ENCODE results near the gene PRRT1B. TPM values are rescaled to one million over a fixed set of nuclear protein-coding genes. Genes with fewer than 3 reads are reported as not detected.

Gene PRRT1B
- total and polyA plus RNA-seq, 9 donors: 0.61 to 4.1 TPM; not detected in 7

DNA sequence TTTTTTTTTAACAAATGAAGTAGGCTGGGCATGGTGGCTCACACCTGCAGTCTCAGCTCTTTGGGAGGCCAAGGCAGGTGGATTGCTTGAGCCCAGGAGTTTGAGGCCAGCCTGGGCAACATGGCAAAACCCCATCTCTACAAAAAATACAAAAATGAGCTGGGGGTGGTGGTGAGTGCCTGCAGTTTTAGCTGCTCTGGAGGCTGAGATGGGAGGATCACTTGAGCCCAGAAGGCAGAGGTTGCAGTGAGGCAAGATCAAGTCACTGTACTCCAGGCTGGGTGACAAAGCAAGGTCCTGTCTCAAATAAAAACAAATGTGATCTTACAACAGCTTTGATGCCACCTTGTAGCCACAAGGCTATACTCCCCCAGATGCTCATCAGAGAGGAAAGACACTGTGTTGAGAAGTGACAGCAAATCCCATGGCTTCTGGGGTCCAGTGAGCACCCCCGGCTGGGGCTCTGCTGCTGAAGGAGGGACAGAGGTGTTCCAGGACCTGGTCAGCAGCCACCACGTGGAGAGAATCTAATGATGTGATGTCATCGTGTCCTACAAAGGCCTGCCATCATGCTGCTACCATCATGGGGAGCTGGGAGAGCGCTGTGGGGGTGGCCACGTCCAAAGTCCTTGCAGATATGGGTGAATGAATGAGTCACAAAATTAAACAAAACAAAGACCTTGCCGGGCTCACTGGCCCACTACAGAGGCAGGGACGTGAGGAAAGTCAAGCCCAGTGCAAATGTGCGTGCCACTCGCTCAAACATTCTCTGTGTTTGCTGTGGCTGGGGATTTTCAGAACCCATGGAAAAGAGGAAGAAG, 60.7 kb downstream of the PRRT1B start:
- Histone ChIP-seq H3K27ac (no peak overlapping the region), H3K4me3 (no peak overlapping the region), H3K4me1 (ENCODE audit: insufficient read depth) (peaks cover 24% of the 10 kb centered on the region), H3K9me3 (no peaks in the 10 kb centered on the region), H3K36me3 (no peaks in the 10 kb centered on the region), H3K27me3 (no peaks in the 10 kb centered on the region)
- WGBS, 3 donors: 83 to 88% (median 83%) methylated on average over 9 of the region's 9 CpGs
- no peak for TF ChIP-seq EP300 (IDR thresholded peaks at IDR 0.05)
- no peak for TF ChIP-seq CTCF (IDR thresholded peaks at IDR 0.05)
- TF ChIP-seq POLR2A (IDR thresholded peaks at IDR 0.05): no peak
- intact Hi-C loops (cut with DNase I): no loop called here
- no peak for DNase-seq

DNA sequence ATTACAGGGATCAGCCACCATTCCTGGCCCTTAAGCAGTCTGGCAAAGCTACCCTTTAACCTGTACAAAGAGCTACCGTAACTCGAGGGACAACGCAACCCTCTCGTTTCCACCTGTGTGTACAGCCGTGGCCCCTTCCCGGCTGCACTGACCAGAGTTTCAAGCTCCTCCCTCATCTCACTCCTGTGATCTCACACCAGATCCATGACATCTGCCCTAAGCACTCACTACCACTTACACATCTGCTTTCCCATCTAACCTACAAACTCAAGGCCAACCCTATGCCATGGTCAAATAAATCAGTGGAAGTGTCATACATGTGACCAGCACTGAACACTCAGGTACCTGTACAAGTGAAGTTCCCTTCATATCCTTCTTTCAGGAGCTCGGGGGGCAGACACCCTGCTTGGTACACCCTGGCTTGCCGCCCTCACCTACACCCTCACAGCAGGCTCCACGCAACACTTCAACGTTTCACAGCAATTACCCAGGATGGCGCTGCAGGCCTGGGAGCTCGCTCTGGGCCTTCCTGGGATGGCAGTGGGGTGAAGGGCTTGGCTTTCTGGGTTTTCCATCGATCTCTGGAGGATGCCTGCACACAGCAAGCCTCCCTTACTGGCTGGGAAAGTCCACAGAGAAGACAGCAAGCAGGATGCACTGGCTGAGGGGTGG, 61.7 kb downstream of the PRRT1B start:
- intact Hi-C loops (cut with DNase I): no loop called here
- H3K27ac ChIP-seq: no peak overlapping the region

DNA sequence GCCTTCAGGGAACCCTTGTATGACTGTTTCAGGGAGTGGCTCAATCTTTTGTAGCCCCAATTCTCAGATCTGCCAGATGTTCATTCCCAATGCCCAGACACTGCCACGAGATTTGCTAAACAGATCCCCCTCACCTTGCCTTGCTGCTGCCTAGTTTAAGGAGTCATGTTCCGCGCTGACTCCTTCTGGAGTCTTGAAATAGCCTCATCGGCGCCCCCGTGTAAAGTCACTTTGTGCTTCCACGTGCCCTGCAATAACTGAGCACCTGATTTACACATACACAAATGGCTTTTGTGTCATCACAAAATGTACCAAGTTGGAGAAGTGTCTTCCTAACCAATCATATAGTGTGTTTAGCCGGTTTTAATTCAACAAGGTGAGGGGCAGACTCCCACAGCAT, 62.3 kb downstream of the PRRT1B start:
- DNase-seq: no peak
- Histone ChIP-seq H3K27me3 (no peaks in the 10 kb centered on the region), H3K27ac (peak overlapping the region; percentile 49 to 79), H3K9me3 (no peaks in the 10 kb centered on the region), H3K4me3 (no peak overlapping the region), H3K36me3 (no peaks in the 10 kb centered on the region), H3K4me1 (ENCODE audit: insufficient read depth) (peaks cover 24% of the 10 kb centered on the region)
- TF ChIP-seq CTCF (IDR thresholded peaks at IDR 0.05) (no peak), EP300 (IDR thresholded peaks at IDR 0.05) (no peak), POLR2A (IDR thresholded peaks at IDR 0.05) (no peak)
- intact Hi-C loops (cut with DNase I): no loop called here
- 82 to 89% (median 83%) methylated on average over 8 of the region's 8 CpGs for WGBS, 3 donors

More for the DNA sequence above, 61.7 kb downstream of the PRRT1B start:
- H3K4me3 ChIP-seq: no peak overlapping the region
- H3K36me3 ChIP-seq: no peaks in the 10 kb centered on the region
- H3K27me3 ChIP-seq: no peaks in the 10 kb centered on the region
- no peaks in the 10 kb centered on the region for H3K9me3 ChIP-seq
- TF ChIP-seq CTCF (IDR thresholded peaks at IDR 0.05) (no peak), EP300 (IDR thresholded peaks at IDR 0.05) (no peak), POLR2A (IDR thresholded peaks at IDR 0.05) (no peak)
- 86 to 93% (median 89%) methylated on average over 13 of the region's 13 CpGs for WGBS, 3 donors
- DNase-seq: no peak
- H3K4me1 ChIP-seq (ENCODE audit: insufficient read depth): peaks cover 24% of the 10 kb centered on the region

DNA sequence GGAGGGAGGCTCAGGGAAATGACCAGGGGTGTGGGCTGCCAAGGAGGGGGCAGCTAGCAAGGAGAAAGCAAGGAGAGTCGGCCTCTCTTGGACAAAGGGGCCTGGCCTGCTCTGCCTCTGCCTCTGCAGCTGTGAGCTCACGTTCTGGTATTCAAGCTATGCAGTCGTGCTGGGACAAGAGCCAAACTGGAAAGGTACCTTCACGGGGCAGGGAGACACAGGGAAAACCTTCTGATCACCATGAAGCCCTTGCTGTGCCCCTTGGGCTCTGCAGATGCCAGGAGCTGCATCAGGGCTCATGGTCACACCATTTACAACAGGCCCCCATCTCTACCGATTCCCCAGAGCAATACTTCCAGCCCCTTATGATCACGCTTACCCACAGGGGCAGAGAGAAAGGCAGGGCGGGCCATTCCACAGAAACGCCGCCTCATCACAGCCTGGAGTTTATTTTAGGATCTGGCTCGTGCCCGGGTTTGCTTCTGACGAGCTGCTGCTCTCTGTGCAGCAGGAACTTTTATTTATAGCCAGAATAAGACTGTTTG, 63.2 kb downstream of the PRRT1B start:
- H3K27me3 ChIP-seq: no peaks in the 10 kb centered on the region
- DNase-seq: peak; percentile 67 to 77 (median 75)
- H3K4me1 ChIP-seq (ENCODE audit: insufficient read depth): peaks cover 24% of the 10 kb centered on the region
- intact Hi-C loops (cut with DNase I): no loop called here
- 7 to 17% (median 7%) methylated on average over 12 of the region's 12 CpGs for WGBS, 3 donors
- peak overlapping the region; percentile 49 to 79 for H3K27ac ChIP-seq
- TF ChIP-seq POLR2A (IDR thresholded peaks at IDR 0.05): no peak
- TF ChIP-seq EP300 (IDR thresholded peaks at IDR 0.05): no peak
- TF ChIP-seq CTCF (IDR thresholded peaks at IDR 0.05): no peak
- no peaks in the 10 kb centered on the region for H3K9me3 ChIP-seq
- H3K36me3 ChIP-seq: no peaks in the 10 kb centered on the region
- H3K4me3 ChIP-seq: no peak overlapping the region

Other genes starting within 250 kb of the PRRT1B start
- 100 to 1,000 TPM in 6 of 7 donors, 10 to 100 TPM in 1; 97.6 to 319 (median 244) TPM for gene PRRC2B, start 151.4 kb upstream of the PRRT1B start, total RNA-seq
- gene PRRC2B, start 151.4 kb upstream of the PRRT1B start, polyA plus RNA-seq: 100 to 1,000 TPM in 1 of 2 donors, 10 to 100 TPM in 1; 86.7 to 182 TPM
- 10 to 100 TPM; 21.0 to 30.8 (median 26.4) TPM for gene POMT1, start 42.6 kb upstream of the PRRT1B start, total RNA-seq
- 10 to 100 TPM; 14.6 to 25.1 TPM for gene POMT1, start 42.6 kb upstream of the PRRT1B start, polyA plus RNA-seq
- gene UCK1, start 14.3 kb upstream of the PRRT1B start, total RNA-seq: 10 to 100 TPM; 19.8 to 33.5 (median 29.7) TPM
- gene UCK1, start 14.3 kb upstream of the PRRT1B start, polyA plus RNA-seq: 10 to 100 TPM; 29.5 to 37.9 TPM
- 10 to 100 TPM; 17.0 to 64.4 (median 37.2) TPM for gene RAPGEF1, start 194.6 kb downstream of the PRRT1B start, total RNA-seq
- gene RAPGEF1, start 194.6 kb downstream of the PRRT1B start, polyA plus RNA-seq: 10 to 100 TPM; 23.6 to 33.8 TPM